B cell (primary cell): Measurements from ENCODE around the gene ZDHHC24. TPM values are rescaled to one million over a fixed set of nuclear protein-coding genes. Genes with fewer than 3 reads are reported as not detected.

Experiments
- ATAC-seq: fragments of 200-7000 bp; cut with Tn5 transposase; one replicate; pipeline ENCODE4 v1.10.0; 2021; ENCODE audit warnings: low read depth, mild to moderate bottlenecking, moderate number of reproducible peaks, moderate library complexity
- CTCF ChIA-PET: fragments of 350-600 bp; sonication (Branson Sonifier 250); formaldehyde crosslinking; loops from one replicate; lab custom pipeline; 2021; ENCODE audit warnings: antibody characterized with exemption, inconsistent platforms; lab: Charles Lee
- POLR2A ChIA-PET: fragments of 350-600 bp; sonication (Branson Sonifier 250); formaldehyde crosslinking; loops from one replicate; lab custom pipeline; 2021; ENCODE audit warnings: antibody characterized with exemption; lab: Charles Lee
- DNase-seq: peaks from one replicate; pipeline ENCODE4 v3.0.0; 2013
- H2AFZ ChIP-seq: 2 replicates; pipeline ENCODE4 v1.6.1; 2012; ENCODE audit warnings: mild to moderate bottlenecking, low read depth, low read length; ENCODE audit not compliant: insufficient read depth, poor library complexity, severe bottlenecking
- H3K27ac ChIP-seq, 2 donors: 1 replicate in 1 of 2; 2 replicates in 1 of 2; pipeline ENCODE4 v1.5.1; 2012 to 2013; ENCODE audit warnings: low read length in 2 of 2, mild to moderate bottlenecking in 2 of 2, moderate library complexity in 1 of 2
- H3K27me3 ChIP-seq, 4 experiments: fragments of 200-600 bp in 1 of 4; sonication (generic) in 1 of 4; replicated peaks in 1 of 4; 1 replicate in 2 of 4; 2 replicates in 2 of 4; pipeline versions ENCODE4 v1.6.1 to v1.7.0; 2013 to 2016; ENCODE audit warnings: low read length in 3 of 4, mild to moderate bottlenecking in 2 of 4, mixed read lengths in 1 of 4, moderate library complexity in 1 of 4; ENCODE audit not compliant: insufficient read depth in 4 of 4, control insufficient read depth in 3 of 4; ENCODE audit errors: control extremely low read depth in 1 of 4
- H3K36me3 ChIP-seq, 2 experiments: replicated peaks in 1 of 2; 1 replicate in 1 of 2; 2 replicates in 1 of 2; pipeline versions ENCODE4 v1.6.1 to v1.7.1; 2013; ENCODE audit warnings: low read length in 1 of 2; ENCODE audit not compliant: insufficient read depth in 2 of 2, control insufficient read depth in 1 of 2; ENCODE audit errors: control extremely low read depth in 1 of 2, extremely low read depth in 1 of 2
- H3K4me1 ChIP-seq, 2 donors: fragments of 200-600 bp in 1 of 2; sonication (generic) in 1 of 2; 1 replicate in 1 of 2; 2 replicates in 1 of 2; pipeline versions ENCODE4 v1.5.1 to v1.6.1; 2013 to 2017; ENCODE audit warnings: low read length in 2 of 2; ENCODE audit not compliant: control insufficient read depth in 2 of 2, insufficient read depth in 2 of 2
- H3K4me2 ChIP-seq: replicated peaks from 2 replicates; pipeline ENCODE3; 2012; ENCODE audit warnings: mild to moderate bottlenecking, low read depth, low read length; ENCODE audit not compliant: poor library complexity, severe bottlenecking
- H3K4me3 ChIP-seq, 5 experiments: fragments of 200-600 bp in 1 of 5; sonication (generic) in 1 of 5; 1 replicate in 3 of 5; 2 replicates in 2 of 5; pipeline versions ENCODE4 v1.5.1 to v1.7.0; 2011 to 2016; ENCODE audit warnings: low read length in 4 of 5, mild to moderate bottlenecking in 4 of 5, low read depth in 2 of 5, control low read depth in 1 of 5, moderate library complexity in 1 of 5; ENCODE audit not compliant: insufficient read depth in 1 of 5; ENCODE audit errors: control extremely low read depth in 1 of 5, extremely low read depth in 1 of 5
- H3K79me2 ChIP-seq: fragments of 200-600 bp; sonication (generic); one replicate; pipeline ENCODE4 v1.6.0; 2016; ENCODE audit warnings: low read length; ENCODE audit not compliant: control insufficient read depth, insufficient read depth
- H3K9ac ChIP-seq: fragments of 200-600 bp; sonication (generic); 2 replicates; pipeline ENCODE4 v1.6.1; 2017; ENCODE audit warnings: mild to moderate bottlenecking, low read length, moderate library complexity
- H3K9me3 ChIP-seq, 3 donors: one replicate each; pipeline versions ENCODE4 v1.6.1 to v1.7.1; 2013; ENCODE audit warnings: low read length in 2 of 3; ENCODE audit not compliant: control insufficient read depth in 2 of 3, insufficient read depth in 1 of 3; ENCODE audit errors: control extremely low read depth in 1 of 3
- H4K20me1 ChIP-seq: 2 replicates; pipeline ENCODE4 v1.6.0; 2012; ENCODE audit warnings: mild to moderate bottlenecking, low read length; ENCODE audit not compliant: insufficient read depth, control insufficient read depth, poor library complexity, severe bottlenecking
- H3K27ac Mint-ChIP-seq: one replicate; pipeline ENCODE4 v1.8.0; 2021; ENCODE audit warnings: mixed read lengths
- H3K27me3 Mint-ChIP-seq: one replicate; pipeline ENCODE4 v1.8.0; 2021; ENCODE audit warnings: mixed read lengths
- H3K4me1 Mint-ChIP-seq: one replicate; pipeline ENCODE4 v1.8.0; 2021; ENCODE audit warnings: mixed read lengths
- H3K4me3 Mint-ChIP-seq: one replicate; pipeline ENCODE4 v1.8.0; 2021; ENCODE audit warnings: mixed read lengths
- H3K9me3 Mint-ChIP-seq: one replicate; pipeline ENCODE4 v1.8.0; 2022; ENCODE audit warnings: mixed read lengths; ENCODE audit not compliant: insufficient read depth
- EZH2 ChIP-seq: IDR thresholded peaks from 2 replicates; pipeline ENCODE4 v1.6.1; 2012; ENCODE audit warnings: borderline replicate concordance, low read depth, mild to moderate bottlenecking, moderate library complexity, low read length; ENCODE audit not compliant: insufficient read depth, poor library complexity, severe bottlenecking
- WGBS: methylation state at CpG from one replicate; pipeline ENCODE4 v1.1.5; 2013; ENCODE audit warnings: missing lambda C conversion rate; ENCODE audit not compliant: insufficient coverage; 5-methylcytosine and 5-hydroxymethylcytosine counted together
- intact Hi-C: fragments of 100-400 bp; cut with micrococcal nuclease; formaldehyde crosslinking; loops from one replicate; pipeline ENCODE4 v1.10.0; 2022
- polyA plus RNA-seq: library from polyadenylated mRNA; depleted of rRNA; stranded (reverse); fragments of >200 nt; gene quantifications from 2 replicates; pipeline ENCODE4 v1.2.3, GENCODE V29; 2012
- total RNA-seq, 2 donors: library from RNA; stranded (reverse); fragments of 120-200 nt in 1 of 2; gene quantifications; 1 replicate in 1 of 2; 2 replicates in 1 of 2; pipeline versions ENCODE4 v1.2.3 to v1.2.4, GENCODE V29; 2013 to 2022
- TF ChIP-seq, protein P1 (sequence below): fragments of 200-600 bp; IDR thresholded peaks from one replicate; pipeline ENCODE4 v1.8.0; 2022; ENCODE audit warnings: antibody characterized with exemption, mild to moderate bottlenecking

The ZDHHC24 gene
- total and polyA plus RNA-seq, 2 donors (not counting 1 experiment from before 2014, with no cell fraction given), result 29.7 to 32.6 TPM

DNA sequence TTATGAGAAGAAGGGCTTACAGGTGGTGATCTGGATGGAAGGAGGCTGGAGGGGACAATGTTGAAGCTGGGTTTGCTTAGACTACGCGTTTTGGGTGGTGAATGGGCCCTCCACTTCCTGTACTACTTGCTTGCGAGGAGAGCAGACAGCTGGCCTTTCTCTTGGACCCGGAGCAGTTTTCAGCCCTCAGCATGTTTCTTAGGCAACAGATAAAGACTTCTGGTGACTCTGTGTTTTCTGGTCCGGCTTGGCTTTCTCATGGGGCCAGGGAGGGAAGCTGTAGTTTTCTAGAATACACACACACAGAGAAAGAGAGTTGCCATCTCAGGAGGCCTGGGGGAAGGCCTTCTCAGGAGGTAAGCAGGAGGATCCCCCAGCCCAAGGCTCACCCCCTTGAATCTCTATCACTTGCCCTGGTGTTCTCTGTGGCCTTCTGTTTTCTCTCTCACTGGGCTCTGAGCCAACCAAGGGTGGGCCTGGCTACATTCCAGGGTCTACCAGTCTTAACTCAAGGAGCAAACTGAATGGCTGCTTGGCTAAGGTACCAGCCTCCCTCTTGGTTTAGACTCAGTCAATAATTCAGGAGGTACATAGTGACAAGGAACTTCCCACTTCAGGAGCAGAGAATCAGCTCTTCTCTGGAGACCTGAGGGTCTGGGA, 49.5 kb upstream of the ZDHHC24 start:
- ChIA-PET POLR2A (interaction anchor here (0.6 to 2.1 kb wide), 7 partner anchors 9 to 1019 kb away, joined by 4 to 14 read pairs (median 5); partner anchors contain the start of genes RBM14, RBM4 and RBM4B), CTCF (interaction anchor here (0.6 to 5.9 kb wide), 7 partner anchors 11 to 292 kb away, joined by 3 to 46 read pairs (median 6); partner anchors contain the start of genes RBM4 and RBM4B)
- no peaks in the 10 kb centered on the region for H3K9me3 ChIP-seq
- Mint-ChIP-seq H3K4me3 (peak overlapping the region; percentile 60), H3K27ac (peak overlapping the region; percentile 84), H3K4me1 (peaks cover 52% of the 10 kb centered on the region), H3K27me3 (no peaks in the 10 kb centered on the region), H3K9me3 (no peaks in the 10 kb centered on the region)
- peaks cover 74% of the 10 kb centered on the region for H3K79me2 ChIP-seq
- peak overlapping the region; percentile 22 for H3K9ac ChIP-seq
- H2AFZ ChIP-seq, result no peak overlapping the region
- DNase-seq (peak; percentile 1), ATAC-seq (no peak)
- H3K27ac ChIP-seq, result peak overlapping the region; percentile 4 to 5
- peak overlapping the region; percentile 35 for H3K4me2 ChIP-seq
- H4K20me1 ChIP-seq, result no peaks in the 10 kb centered on the region
- intact Hi-C loops, result no loop called here
- H3K4me3 ChIP-seq, result peak overlapping the region in 1 of 5 experiments; percentile 20
- TF ChIP-seq, protein P1, sequence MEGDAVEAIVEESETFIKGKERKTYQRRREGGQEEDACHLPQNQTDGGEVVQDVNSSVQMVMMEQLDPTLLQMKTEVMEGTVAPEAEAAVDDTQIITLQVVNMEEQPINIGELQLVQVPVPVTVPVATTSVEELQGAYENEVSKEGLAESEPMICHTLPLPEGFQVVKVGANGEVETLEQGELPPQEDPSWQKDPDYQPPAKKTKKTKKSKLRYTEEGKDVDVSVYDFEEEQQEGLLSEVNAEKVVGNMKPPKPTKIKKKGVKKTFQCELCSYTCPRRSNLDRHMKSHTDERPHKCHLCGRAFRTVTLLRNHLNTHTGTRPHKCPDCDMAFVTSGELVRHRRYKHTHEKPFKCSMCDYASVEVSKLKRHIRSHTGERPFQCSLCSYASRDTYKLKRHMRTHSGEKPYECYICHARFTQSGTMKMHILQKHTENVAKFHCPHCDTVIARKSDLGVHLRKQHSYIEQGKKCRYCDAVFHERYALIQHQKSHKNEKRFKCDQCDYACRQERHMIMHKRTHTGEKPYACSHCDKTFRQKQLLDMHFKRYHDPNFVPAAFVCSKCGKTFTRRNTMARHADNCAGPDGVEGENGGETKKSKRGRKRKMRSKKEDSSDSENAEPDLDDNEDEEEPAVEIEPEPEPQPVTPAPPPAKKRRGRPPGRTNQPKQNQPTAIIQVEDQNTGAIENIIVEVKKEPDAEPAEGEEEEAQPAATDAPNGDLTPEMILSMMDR, result no peak
- no peak for TF ChIP-seq EZH2
- H3K36me3 ChIP-seq, result peaks cover 2 to 19% of the 10 kb centered on the region in 2 experiments
- H3K27me3 ChIP-seq, result no peaks in the 10 kb centered on the region
- 53% methylated on average over 4 of the region's 5 CpGs for WGBS
- H3K4me1 ChIP-seq, result peaks cover 31 to 34% of the 10 kb centered on the region in 2 donors

DNA sequence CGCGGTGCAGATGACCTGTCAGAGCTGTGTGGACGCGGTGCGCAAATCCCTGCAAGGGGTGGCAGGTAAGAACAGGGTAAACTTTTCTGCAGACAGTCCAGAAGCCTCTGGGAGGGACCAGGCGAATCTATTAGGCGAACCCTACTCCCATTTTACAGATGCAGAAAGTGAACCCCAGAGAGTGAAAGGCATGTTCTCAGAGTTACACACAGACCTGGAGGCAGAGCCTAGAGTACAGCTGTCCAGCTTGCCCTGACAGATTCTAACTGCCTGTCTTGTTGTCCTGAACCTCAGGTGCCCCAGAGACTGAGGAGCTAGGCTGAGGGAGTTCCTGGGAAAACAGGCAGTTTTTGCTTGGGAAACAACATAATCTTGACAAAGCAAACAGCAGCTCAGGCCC, 47.8 kb upstream of the ZDHHC24 start:
- peak overlapping the region; percentile 61 to 86 for H3K27ac ChIP-seq
- TF ChIP-seq, protein P1, result no peak
- no peak for TF ChIP-seq EZH2
- intact Hi-C loops, result loop anchor here (1.0 to 5.0 kb wide), 6 partner anchors 15 to 85 kb away; partner anchors contain the start of genes ACTN3, RBM14, RBM4 and ZDHHC24
- ChIA-PET POLR2A (interaction anchor here (0.7 to 1.9 kb wide), 4 partner anchors 14 to 44 kb away, joined by 3 to 14 read pairs (median 6); partner anchors contain the start of genes RBM14 and RBM4), CTCF (interaction anchor here (0.9 to 5.9 kb wide), 8 partner anchors 12 to 84 kb away, joined by 3 to 46 read pairs (median 8); partner anchors contain the start of genes RBM14, RBM4 and RBM4B)
- peaks cover 63% of the 10 kb centered on the region for H3K79me2 ChIP-seq
- H3K9me3 ChIP-seq, result no peaks in the 10 kb centered on the region
- H3K4me3 ChIP-seq, result peak overlapping the region; percentile 63 to 84 (median 77)
- no peaks in the 10 kb centered on the region for H3K9me3 Mint-ChIP-seq
- WGBS, result 67% methylated on average over 7 of the region's 7 CpGs
- no peaks in the 10 kb centered on the region for H3K27me3 ChIP-seq
- H3K4me1 Mint-ChIP-seq, result peaks cover 44% of the 10 kb centered on the region
- H3K36me3 ChIP-seq, result peaks cover 0 to 4% of the 10 kb centered on the region in 2 experiments
- no peaks in the 10 kb centered on the region for H4K20me1 ChIP-seq
- H3K4me3 Mint-ChIP-seq, result peak overlapping the region; percentile 100
- ATAC-seq, result no peak
- H3K9ac ChIP-seq, result peak overlapping the region; percentile 89
- peaks cover 28 to 29% of the 10 kb centered on the region in 2 donors for H3K4me1 ChIP-seq
- no peaks in the 10 kb centered on the region for H3K27me3 Mint-ChIP-seq
- H2AFZ ChIP-seq, result peak overlapping the region; percentile 96
- DNase-seq, result no peak
- peak overlapping the region; percentile 99 for H3K27ac Mint-ChIP-seq
- H3K4me2 ChIP-seq, result peak overlapping the region; percentile 96
